BJ (cell line): ENCODE results near the gene NUBP1. TPM values are rescaled to one million over a fixed set of nuclear protein-coding genes. Genes with fewer than 3 reads are reported as not detected.
"Not testable (repeated sequence)": the region's sequence is repeated elsewhere in the genome, so short reads cannot be mapped to it uniquely, and the experiment has no call there.

Experiments
- CTCF ChIA-PET: fragments of 350-600 bp; formaldehyde crosslinking; extraction: SDS; loops from one replicate; lab custom pipeline; 2021; ENCODE audit warnings: antibody characterized with exemption, inconsistent platforms; lab: Yijun Ruan, JAX
- POLR2A ChIA-PET: fragments of 300-600 bp; sonication (Branson Sonifier 250); formaldehyde crosslinking; extraction: SDS; loops from one replicate; lab custom pipeline; 2021; ENCODE audit warnings: antibody characterized with exemption; lab: Charles Lee
- DNase-seq: peaks from one replicate; pipeline ENCODE4 v3.0.0-alpha.2; 2011; ENCODE audit warnings: low read depth
- H3K27me3 ChIP-seq: 2 replicates; pipeline ENCODE4 v1.6.0; 2011; ENCODE audit warnings: low read length; ENCODE audit not compliant: control insufficient read depth, insufficient read depth
- H3K36me3 ChIP-seq: 2 replicates; pipeline ENCODE4 v1.5.1; 2011; ENCODE audit warnings: low read length; ENCODE audit not compliant: control insufficient read depth, insufficient read depth
- H3K4me3 ChIP-seq: 2 replicates; pipeline ENCODE4 v1.5.1; 2011; ENCODE audit warnings: low read depth, mild to moderate bottlenecking, control low read depth, low read length
- CTCF ChIP-seq: IDR thresholded peaks from 2 replicates; pipeline ENCODE4 v1.5.1; 2011; ENCODE audit warnings: low read depth, mild to moderate bottlenecking, control low read depth, inconsistent platforms, low read length, moderate library complexity; ENCODE audit not compliant: insufficient read depth
- polyA plus RNA-seq: library from polyadenylated mRNA; depleted of rRNA; stranded (reverse); fragments of >200 nt; gene quantifications from 2 replicates; pipeline ENCODE4 v1.2.3, GENCODE V29; 2011

NUBP1 gene
- polyA plus RNA-seq, 1 experiment = 35.8 TPM

GRCh38 chr16:10780628-10781027 lies 37.0 kb downstream of the NUBP1 start:
- no peak for TF ChIP-seq CTCF
- no peak for DNase-seq
- Histone ChIP-seq H3K36me3 (no peaks in the 10 kb centered on the region), H3K4me3 (no peak overlapping the region), H3K27me3 (peaks cover 1% of the 10 kb centered on the region; the same call in 1 of the 2 replicates)
- CTCF ChIA-PET = no interaction called here
- POLR2A ChIA-PET = no interaction called here

GRCh38 chr16:10782628-10783027 lies 39.0 kb downstream of the NUBP1 start:
- Histone ChIP-seq H3K36me3 (no peaks in the 10 kb centered on the region), H3K27me3 (peaks cover 1% of the 10 kb centered on the region; the same call in 1 of the 2 replicates), H3K4me3 (no peak overlapping the region)
- ChIA-PET CTCF (no interaction called here), POLR2A (no interaction called here)
- TF ChIP-seq CTCF = no peak
- DNase-seq = no peak

GRCh38 chr16:10787304-10787703 lies 43.7 kb downstream of the NUBP1 start:
- POLR2A ChIA-PET = no interaction called here
- CTCF ChIA-PET = no interaction called here
- no peak for DNase-seq

GRCh38 chr16:10788630-10789029 lies 45.0 kb downstream of the NUBP1 start:
- H3K27me3 ChIP-seq, CTCF ChIA-PET, H3K4me3 ChIP-seq, POLR2A ChIA-PET, DNase-seq, H3K36me3 ChIP-seq: not testable (repeated sequence)

More at GRCh38 chr16:10787304-10787703, 43.7 kb downstream of the NUBP1 start:
- no peak overlapping the region for H3K4me3 ChIP-seq
- H3K36me3 ChIP-seq = no peaks in the 10 kb centered on the region
- H3K27me3 ChIP-seq = no peaks in the 10 kb centered on the region; the same call in none of the 2 replicates
- no peak for TF ChIP-seq CTCF

- CTCF ChIA-PET = interaction anchor here (0.6 kb wide), 1 partner anchor 160 kb away, joined by 3 read pairs; no protein-coding TSS in a partner anchor
Measured at GRCh38 chr16:10791048-10791447, 47.4 kb downstream of the NUBP1 start.

More at GRCh38 chr16:10791048-10791447, 47.4 kb downstream of the NUBP1 start:
- POLR2A ChIA-PET = no interaction called here
- no peak for TF ChIP-seq CTCF
- Histone ChIP-seq H3K27me3 (no peaks in the 10 kb centered on the region; the same call in 1 of the 2 replicates), H3K4me3 (no peak overlapping the region), H3K36me3 (no peaks in the 10 kb centered on the region)
- no peak for DNase-seq
